Iris pigment epithelial cell (primary cell): ENCODE results near the gene GNA15.
"Not testable (repeated sequence)": the region's sequence is repeated elsewhere in the genome, so short reads cannot be mapped to it uniquely, and the experiment has no call there.

Experiments
- DNase-seq: peaks from one replicate; pipeline ENCODE4 v3.0.0-alpha.2; 2011; ENCODE audit warnings: low read depth

Gene GNA15

DNA sequence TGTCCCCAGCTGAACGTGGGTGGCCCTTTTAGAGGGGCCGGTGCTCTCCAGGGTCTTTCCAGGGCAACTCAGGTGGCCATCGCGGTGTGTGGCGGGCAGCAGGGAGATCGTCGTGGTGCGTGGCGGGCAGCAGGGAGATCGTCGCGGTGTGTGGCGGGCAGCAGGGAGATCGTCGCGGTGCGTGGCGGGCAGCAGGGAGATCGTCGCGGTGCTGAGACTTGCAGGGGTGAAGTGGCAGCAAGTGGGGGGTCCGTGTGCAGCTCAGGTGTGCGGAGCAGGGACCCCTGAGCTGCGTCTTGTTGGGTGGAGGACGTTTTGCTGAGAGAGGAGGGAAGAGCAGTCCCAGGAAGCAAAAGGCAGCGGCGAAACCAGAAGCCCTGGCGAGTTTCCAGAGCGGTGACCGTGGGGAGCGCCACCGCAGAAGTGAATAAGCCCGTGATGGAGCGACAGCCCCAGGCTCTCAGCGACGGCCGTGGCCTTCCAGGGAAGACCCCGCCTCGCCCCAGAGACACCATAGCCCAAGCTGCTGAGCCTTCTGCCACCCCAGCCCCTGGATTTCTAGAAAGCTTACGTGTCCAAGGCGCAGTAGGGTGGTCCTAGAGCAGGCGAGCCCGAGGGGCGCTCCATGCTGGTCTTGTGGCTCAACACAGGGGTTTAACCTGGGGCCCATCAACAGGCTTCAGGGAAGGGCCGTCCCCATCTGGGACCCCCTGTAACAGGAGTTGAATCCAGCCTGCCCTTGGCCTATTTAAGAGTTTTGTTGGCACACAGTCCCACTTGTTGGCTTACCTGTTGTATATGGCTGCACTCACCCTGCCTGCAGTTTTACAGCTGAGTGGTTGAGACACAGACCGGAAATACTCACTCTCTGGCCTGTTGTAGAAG is 55.3 kb downstream of the GNA15 start:
- DNase-seq: no peak

DNA sequence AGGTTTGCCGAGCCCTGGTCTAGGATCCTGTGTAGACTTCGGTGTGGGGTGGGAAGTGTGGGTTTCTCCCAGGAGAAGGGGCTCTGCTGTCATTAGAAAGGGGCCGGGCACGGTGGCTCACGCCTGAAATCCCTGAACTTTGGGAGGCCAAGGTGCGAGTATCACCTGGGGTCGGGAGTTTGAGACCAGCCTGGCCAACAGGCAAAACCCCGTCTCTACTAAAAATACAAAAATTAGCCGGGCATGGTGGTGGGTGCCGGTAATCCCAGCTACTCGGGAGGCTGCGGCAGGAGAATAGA is 55.9 kb downstream of the GNA15 start:
- not testable (repeated sequence) for DNase-seq

DNA sequence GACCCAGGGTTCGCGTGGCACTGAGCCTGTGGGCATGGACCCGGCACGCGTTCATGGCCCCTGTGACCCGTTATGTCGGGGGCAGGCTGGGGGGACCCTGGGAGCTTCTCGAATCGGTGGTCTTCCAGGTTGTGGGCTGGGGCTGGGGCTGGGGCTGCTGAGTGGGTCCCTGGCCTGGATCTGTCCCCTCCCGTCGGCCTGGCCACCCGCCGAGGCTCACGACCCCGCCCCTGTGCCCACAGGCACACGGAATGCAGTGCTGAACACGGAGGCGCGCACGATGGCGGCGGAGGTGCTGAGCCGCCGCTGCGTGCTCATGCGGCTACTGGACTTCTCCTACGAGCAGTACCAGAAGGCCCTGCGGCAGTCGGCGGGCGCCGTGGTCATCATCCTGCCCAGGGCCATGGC is 56.4 kb downstream of the GNA15 start:
- DNase-seq: no peak

DNA sequence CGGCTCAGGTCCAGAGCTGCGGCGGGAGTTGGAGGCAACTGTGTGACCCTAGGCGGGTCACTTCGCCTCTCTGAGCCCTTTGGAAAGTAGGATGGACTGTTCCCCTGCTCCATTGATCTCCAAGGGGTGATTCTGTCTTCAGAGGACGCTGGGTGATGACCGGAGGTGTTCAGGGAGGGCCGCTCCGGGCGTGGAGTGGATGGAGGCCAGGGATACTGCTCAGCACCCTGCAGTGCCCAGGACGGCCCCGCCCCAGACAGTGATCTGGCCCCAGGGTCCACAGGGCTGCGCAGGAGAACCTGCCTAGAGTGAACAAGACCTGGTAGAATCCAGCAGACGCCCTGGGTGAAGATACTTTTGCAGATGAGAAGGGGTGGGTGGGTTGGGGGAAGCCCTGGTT is 56.9 kb downstream of the GNA15 start:
- DNase-seq: no peak

DNA sequence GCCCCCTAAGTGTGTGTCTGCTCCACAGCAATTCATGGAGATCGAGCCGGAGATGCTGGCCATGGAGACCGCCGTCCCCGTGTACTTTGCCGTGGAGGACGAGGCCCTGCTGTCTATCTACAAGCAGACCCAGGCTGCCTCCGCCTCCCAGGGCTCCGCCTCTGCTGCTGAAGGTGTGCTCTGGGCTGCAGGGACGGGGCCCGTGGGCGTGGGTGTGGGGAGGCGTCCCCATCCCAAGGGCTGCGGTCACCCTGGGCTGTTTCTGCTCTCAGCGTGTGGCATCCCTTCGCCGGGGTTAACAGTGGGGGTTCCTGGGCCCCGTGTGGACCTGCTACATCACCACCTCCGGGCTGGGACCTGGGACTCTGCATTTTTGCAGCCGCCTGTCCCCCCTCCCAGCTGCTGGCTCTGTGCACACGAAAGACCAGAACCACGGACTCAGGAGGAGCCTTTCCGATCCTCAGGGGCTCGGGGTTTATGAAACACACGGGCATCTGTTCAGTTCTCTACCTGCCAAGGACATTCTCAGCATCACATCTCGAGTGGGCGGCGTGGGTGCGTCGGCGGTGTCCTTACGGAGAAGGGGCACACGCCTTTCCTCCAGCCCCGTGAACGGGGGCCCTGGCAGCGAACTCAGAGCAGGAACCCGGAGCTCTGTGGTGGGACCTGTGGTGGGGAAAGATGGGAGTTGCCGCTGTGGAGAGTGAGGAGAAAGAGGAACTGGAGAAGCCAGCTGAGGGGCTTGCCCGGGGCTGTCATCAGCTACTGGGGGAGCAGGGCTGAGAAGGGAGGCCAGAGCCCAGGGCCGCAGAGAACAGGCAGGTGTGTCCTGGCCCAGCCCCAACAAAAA is 57.6 kb downstream of the GNA15 start:
- DNase-seq: no peak

DNA sequence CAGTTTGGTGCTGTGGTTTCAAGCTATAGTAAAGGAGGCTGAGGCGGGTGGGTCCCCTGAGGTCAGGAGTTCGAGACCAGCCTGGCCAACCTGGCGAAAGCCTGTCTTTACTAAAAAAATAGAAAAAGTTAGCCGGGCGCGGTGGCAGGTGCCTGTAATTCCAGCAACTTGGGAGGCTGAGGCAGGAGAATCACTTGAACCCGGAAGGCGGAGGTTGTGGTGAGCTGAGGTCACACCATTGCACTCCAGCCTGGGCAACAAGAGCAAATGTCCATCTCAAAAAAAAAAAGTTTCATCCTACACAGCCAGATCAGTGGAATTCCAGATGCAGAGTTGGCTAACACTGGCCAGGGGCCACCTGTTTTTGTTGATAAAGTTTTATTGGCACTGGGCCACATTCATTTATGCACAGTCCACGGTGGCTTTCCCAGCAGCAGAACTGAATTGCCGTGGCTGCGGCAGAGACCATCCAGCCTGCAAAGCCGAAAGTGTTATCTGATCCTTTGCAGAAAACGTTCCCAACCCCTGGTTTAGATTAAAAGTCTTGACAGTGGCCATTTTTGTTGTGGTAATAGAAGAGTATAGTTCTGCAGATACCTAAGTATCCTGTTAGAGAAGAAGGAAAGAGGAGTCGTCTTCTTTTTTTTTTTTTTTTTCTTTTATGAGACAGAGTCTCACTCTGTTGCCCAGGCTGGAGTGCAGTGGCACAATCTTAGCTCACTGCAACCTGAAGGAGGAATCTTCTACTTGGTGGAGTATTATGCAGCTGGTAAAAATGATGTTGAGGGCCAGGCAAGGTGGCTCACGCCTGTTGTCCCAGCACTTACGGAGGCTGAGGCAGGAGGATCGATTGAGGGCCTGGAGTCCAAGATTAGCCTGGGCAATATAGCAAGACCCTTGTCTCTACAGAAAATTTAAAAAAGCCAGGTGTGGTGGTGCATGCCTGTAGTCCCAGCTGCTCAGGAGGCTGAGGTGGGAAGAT is 58.6 kb downstream of the GNA15 start:
- DNase-seq: no peak

DNA sequence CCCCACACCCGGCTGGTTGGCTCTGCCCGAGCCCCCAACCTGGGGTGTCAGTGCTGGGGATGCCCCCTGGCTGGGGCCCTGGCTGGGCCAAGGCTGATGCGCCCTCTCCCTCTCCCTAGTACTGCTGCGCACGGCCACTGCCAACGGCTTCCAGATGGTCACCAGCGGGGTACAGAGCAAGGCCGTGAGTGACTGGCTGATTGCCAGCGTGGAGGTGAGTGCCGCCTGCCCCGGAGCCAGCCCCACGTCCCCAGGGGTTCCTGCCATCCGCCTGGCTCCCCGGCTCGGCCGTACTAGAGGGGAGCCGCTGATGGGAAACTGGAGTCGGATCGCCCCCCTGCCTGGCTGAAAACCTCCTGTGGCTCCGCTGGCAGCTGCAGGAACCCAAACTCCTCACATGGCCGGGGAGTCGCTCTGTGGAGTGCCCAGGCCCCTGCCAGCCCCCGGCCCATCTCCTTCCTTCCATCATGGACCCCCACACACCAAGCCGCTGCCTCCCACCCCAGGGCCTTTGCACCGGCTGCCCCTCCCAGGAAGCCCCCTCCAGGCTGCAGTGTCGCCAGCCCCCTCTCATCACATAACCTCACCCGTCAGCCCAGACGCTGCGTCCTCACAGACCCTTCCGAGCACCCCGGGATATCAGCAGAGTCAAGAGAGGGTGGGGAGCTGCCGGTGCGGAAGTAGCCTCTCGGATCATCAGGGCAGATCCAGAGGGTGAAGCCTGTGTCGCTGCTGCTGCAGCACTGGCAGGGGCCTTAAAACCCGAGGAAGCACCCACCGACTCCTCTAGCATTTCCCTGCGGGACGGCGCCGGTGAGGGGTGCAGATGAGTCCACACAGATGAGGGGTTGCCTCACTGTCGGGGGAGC is 60.5 kb downstream of the GNA15 start:
- no peak for DNase-seq

DNA sequence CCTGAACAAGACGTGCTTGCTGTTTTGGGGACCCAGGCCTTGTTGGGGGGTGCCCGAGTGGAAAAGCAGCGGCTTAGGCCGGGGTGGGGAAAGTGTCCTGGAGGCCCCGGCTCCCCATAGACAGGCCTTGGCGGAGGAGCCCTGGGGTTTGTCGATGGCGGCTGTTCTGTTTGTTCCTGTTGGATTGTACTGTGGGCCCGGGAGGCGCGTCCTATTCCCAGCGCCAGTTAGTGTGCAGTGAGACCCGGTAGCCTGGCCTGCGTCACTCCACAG is 61.0 kb downstream of the GNA15 start:
- DNase-seq: no peak

DNA sequence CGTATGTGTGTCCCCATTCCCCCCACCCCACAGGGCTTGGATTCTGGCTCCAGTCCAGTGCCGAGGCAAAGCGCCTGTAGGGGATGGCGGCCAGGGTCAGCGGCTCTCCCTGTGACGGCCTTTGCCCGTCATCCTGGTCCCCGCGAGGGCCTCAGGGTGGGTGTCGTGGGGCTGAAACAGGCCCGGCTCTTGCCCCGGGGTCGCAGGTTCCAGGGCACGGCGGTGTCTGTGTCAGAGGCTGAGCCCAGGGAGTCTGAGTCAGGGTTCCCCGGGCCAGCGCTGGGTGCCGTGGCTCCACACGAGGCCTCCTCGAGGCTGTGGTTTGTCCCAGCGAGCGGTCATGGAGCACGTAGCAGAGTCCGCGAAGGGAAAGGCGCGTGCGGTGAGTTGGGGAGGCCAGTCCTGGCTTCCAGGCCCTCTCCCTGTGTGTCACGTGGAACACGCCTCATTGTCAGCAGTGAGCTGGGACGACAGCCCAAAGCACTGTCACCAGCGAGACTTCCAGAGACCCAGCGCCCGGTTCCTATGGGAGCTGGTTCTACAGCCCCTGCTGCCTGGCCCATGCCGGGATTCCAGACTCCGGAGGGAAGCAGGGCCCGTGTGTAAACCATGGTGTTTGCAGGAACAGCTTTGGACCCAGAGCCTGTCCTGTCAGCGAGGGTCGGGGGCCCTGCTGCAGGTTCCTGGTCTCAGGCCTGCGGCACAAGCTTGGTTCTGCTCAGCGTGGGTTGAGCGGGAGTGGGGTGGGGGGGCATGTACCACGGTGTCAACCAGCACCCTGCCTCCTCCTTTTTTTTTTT is 63.3 kb downstream of the GNA15 start:
- DNase-seq: no peak

DNA sequence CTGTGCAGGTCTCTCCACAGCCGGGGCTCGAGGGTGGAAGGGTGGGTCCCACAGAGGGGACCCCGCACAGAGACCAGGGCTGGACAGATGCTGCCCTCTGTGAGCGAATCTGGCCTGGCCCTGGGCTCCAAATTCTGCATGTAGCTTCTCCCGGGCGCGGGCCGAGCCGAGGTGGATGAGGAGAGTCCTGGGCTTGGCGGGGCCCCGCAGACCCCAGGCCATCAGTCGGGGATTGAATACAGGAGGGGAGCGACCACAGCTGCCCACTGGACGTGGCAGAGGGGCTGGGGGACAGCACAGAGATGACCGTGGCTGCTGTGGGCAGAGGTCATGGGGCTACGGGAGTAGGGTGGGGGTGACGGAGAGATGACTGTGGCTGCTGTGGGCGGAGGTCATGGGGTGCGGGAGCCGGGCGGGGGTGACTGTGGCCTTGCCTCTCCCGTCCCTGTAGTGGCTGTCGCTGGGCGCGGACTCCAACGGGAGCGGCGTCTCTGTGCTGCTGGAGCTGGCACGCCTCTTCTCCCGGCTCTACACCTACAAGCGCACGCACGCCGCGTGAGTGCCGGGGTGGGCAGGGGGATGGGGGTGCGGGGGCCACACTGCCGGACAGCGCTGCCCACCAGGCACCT is 65.4 kb downstream of the GNA15 start:
- DNase-seq: no peak

DNA sequence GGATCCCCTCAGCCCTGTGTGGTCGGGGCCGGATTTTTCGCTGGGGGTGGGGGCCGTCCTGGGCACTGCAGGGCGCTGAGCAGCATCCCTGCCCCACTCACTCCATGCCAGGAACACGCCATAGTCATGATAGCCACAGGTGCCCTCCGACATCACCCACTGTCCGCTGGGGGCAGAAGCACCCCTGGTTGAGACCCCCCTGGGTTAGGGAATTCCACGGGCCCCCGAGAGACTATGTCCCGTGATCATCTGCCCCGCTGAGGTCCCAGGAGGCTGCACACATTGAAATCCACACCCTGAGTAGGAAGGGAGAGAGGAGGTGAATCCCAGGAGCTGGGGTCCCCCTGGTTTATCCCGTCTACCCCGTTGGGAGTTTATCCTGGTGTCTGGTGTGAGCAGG is 66.1 kb downstream of the GNA15 start:
- DNase-seq: no peak

DNA sequence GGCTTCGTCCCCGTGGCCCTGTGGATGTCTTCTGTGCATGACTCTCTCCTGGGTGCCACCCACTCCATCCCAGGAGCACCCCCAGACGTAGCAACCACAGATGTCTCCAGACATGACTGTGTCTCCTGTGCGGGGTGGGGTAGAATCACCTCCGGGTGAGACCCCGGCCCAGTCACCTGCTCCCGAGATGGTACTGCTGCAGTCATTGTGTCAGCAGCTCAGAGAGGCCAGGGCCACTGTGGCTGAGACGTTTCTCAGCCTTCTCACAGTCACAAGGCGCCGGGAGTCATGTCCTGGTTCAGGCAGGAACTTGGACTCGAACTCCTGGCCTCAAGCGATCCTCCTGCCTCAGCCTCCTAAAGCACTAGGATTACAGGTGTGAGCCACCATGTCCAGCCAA is 66.5 kb downstream of the GNA15 start:
- DNase-seq: no peak

DNA sequence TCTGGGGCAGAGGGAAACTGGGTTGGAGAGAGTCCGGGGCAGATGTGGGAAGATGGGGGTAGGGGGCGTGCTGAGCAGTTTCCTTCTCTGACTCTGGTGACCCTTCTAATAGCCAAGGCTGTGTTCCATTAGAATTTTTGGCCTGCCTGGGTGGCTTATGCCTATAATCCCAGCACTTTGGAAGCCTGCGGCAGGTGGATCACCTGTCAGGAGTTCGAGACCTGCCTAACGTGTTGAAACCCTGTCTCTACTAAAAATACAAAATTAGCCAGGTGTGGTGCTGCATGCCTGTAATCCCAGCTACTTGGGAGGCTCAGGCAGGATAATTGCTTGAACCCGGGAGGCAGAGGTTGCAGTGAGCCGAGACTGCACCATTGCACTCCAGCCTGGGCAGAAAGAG is 67.1 kb downstream of the GNA15 start:
- not testable (repeated sequence) for DNase-seq

DNA sequence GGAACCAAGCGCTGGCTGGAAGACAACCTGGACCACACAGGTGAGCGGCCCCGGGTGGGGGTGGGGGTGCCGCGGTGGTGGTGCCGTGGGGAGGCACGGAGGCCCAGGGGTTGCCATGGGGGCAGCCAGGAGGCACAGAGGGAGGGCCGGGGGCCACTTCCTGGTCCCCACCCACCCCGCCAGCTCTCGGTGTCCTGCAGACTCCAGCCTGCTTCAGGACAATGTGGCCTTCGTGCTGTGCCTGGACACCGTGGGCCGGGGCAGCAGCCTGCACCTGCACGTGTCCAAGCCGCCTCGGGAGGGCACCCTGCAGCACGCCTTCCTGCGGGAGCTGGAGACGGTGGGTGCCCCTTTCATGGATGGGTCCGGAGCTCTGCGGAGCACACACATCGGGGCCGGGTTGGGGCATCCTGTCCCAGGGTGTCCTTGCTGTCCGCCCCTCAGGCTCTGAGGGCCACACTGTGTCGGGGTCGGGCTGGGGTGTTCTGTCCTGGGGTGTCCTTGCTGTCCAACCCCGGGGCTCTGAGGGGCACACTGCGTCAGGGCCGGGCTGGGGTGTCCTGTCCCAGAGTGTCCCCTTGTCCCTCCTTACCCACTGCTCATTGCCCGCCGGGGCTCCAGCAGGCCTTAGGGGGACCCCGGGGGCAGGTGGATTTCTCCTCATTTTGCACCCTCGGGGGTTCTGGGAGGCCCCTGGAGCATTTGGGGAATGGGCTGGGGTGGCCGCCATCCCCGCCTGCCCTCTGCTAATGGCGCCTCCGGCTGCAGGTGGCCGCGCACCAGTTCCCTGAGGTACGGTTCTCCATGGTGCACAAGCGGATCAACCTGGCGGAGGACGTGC is 68.2 kb downstream of the GNA15 start:
- no peak for DNase-seq

DNA sequence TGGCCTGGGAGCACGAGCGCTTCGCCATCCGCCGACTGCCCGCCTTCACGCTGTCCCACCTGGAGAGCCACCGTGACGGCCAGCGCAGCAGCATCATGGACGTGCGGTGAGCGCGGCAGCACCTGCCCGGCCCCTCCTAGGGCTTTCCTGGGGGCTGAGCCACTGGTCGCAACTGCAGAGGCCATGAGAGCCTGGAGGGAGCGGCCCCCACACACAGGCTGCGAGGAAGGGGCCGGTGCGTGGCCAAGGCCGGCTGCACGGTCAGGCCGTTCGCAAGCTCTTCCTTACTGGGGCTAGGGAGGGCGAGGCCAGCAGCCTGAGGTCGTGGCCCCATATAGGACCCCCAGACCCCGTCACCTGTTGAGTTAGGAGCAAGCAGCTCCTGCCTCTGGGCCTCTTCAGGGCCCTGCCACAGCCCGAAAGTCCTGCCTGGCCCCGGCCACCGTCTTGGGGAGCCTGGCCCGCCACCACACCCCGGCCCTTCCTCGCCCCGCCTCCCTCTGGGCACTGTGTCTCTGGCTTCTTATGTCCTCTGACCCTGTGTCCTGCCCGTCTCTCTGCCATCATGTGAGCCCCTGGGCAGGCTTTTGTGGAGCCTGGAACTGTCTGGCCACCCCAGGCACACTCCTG is 68.9 kb downstream of the GNA15 start:
- no peak for DNase-seq

DNA sequence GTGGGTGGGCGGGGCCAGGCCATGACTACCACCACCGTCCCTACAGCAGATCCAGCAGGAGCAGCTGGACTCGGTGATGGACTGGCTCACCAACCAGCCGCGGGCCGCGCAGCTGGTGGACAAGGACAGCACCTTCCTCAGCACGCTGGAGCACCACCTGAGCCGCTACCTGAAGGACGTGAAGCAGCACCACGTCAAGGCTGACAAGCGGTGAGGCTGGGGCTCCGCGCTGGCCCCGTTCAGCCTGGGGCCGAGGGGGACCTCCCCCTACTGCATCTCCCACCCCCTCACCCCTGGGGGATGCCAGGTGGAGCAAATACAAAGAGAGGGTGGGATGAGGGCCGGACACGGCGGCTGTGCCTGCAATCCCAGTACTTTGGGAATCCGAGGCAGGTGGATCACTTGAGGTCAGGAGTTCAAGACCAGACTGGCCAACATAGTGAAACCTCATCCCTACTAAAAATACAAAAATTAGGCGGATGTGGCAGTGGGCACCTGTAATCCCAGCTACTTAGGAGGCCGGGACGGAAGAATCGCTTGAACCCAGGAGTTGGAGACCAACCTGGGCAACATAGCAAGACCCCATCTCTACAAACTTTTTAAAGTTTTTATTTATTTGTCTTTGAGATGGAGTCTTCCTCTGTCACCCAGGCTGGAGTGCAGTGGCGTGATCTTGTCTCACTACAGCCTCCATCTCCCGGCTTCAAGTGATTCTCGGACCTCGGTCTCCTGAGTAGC is 70.6 kb downstream of the GNA15 start:
- no peak for DNase-seq

DNA sequence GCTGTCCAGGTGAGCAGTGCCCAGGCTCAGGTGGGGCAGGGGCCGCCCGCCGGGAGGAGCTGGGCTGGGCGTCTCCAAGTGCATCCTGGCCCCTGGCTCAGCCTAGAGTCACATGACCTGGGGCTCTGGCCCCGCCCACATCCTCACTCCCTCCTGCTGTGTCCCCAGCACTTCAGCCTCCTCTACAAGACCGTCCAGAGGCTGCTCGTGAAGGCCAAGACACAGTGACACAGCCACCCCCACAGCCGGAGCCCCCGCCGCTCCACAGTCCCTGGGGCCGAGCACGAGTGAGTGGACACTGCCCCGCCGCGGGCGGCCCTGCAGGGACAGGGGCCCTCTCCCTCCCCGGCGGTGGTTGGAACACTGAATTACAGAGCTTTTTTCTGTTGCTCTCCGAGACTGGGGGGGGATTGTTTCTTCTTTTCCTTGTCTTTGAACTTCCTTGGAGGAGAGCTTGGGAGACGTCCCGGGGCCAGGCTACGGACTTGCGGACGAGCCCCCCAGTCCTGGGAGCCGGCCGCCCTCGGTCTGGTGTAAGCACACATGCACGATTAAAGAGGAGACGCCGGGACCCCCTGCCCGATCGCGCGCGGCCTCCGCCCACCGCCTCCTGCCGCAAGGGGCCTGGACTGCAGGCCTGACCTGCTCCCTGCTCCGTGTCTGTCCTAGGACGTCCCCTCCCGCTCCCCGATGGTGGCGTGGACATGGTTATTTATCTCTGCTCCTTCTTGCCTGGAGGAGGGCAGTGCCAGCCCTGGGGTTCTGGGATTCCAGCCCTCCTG is 71.8 kb downstream of the GNA15 start:
- no peak for DNase-seq
